ENCODE measurements around the gene ARMC7.
"Not testable (repeated sequence)": the region's sequence is repeated elsewhere in the genome, so short reads cannot be mapped to it uniquely, and the experiment has no call there.

- not testable (repeated sequence) for TF ChIP-seq CTCF (IDR thresholded peaks at IDR 0.05; ENCODE audit: poor library complexity, severe bottlenecking); EZH2 (IDR thresholded peaks at IDR 0.05; ENCODE audit: borderline replicate concordance, insufficient read depth, low read length, poor library complexity, severe bottlenecking); EP300 (conservative IDR thresholded peaks at IDR 0.05; ENCODE audit: poor library complexity, severe bottlenecking); MXI1 (conservative IDR thresholded peaks at IDR 0.05; ENCODE audit: poor library complexity, severe bottlenecking); RAD21 (conservative IDR thresholded peaks at IDR 0.05); POLR2AphosphoS5 (IDR thresholded peaks at IDR 0.05); REST (IDR thresholded peaks at IDR 0.05; ENCODE audit: borderline replicate concordance); SMC3 (conservative IDR thresholded peaks at IDR 0.05; ENCODE audit: poor library complexity)
These were observed 54.8 kb downstream of the ARMC7 start for GRCh38 chr17:75164606-75165005.

Data from neural cell (in vitro differentiated cells).